Body of pancreas (tissue), 4 donors: ENCODE results near the gene SMARCB1. TPM values are rescaled to one million over a fixed set of nuclear protein-coding genes. Genes with fewer than 3 reads are reported as not detected.

Source experiments
- ATAC-seq: fragments of 150-250 bp; one replicate; pipeline ENCODE4 v1.9.1; 2016
- DNase-seq, 4 donors: peaks; one replicate each; pipeline ENCODE4 v3.0.0-alpha.2; 2019
- H3K27ac ChIP-seq, 4 donors: fragments of 200-600 bp; sonication (generic); 1 replicate in 3 of 4; 2 replicates in 1 of 4; pipeline versions ENCODE4 v1.5.1 to v1.6.1; 2016 to 2019; ENCODE audit warnings: mild to moderate bottlenecking in 1 of 4, mixed read lengths in 1 of 4, moderate library complexity in 1 of 4
- H3K27me3 ChIP-seq, 2 donors: fragments of 200-600 bp; sonication (generic); one replicate each; pipeline ENCODE4 v1.6.0; 2016; ENCODE audit warnings: mild to moderate bottlenecking in 1 of 2
- H3K36me3 ChIP-seq, 2 donors: fragments of 200-600 bp; sonication (generic); replicated peaks in 1 of 2; 2 replicates each; pipeline ENCODE4 v1.5.1; 2016; ENCODE audit warnings: low read depth in 2 of 2; ENCODE audit not compliant: insufficient read depth in 1 of 2
- H3K4me1 ChIP-seq: fragments of 200-600 bp; sonication (generic); one replicate; pipeline ENCODE4 v1.6.0; 2016
- H3K4me3 ChIP-seq, 2 donors: fragments of 200-600 bp; sonication (generic); 1 replicate in 1 of 2; 2 replicates in 1 of 2; pipeline ENCODE4 v1.5.1; 2016 to 2019
- H3K9me3 ChIP-seq, 3 donors: fragments of 200-600 bp; sonication (generic); 1 replicate in 2 of 3; 2 replicates in 1 of 3; pipeline ENCODE4 v1.5.1; 2016
- CTCF ChIP-seq, 7 experiments: fragments of 450-650 bp in 4 of 7; fragments of 200-600 bp in 3 of 7; sonication (generic) in 3 of 7; IDR thresholded peaks; one replicate each; pipeline ENCODE4 v1.5.1; 2016 to 2019; ENCODE audit warnings: antibody characterized with exemption in 7 of 7
- POLR2A ChIP-seq, 3 donors: fragments of 450-650 bp; IDR thresholded peaks; one replicate each; pipeline ENCODE4 v1.6.1; 2016; ENCODE audit warnings: antibody characterized with exemption in 3 of 3, mild to moderate bottlenecking in 2 of 3
- WGBS, 2 donors: methylation state at CpG; one replicate each; pipeline ENCODE4 v1.1.5; 2017; 5-methylcytosine and 5-hydroxymethylcytosine counted together
- intact Hi-C: fragments of 100-400 bp; cut with DNase I; formaldehyde crosslinking; loops from one replicate; pipeline ENCODE4 v1.15.1; 2023
- total RNA-seq, 2 donors: library from RNA; depleted of rRNA; stranded (reverse); fragments of >200 nt; gene quantifications; one replicate each; pipeline ENCODE4 v1.1.0, GENCODE V29; 2016

SMARCB1 gene
- total RNA-seq, 2 donors from 2014 or later, result 40.2 to 119 TPM

DNA sequence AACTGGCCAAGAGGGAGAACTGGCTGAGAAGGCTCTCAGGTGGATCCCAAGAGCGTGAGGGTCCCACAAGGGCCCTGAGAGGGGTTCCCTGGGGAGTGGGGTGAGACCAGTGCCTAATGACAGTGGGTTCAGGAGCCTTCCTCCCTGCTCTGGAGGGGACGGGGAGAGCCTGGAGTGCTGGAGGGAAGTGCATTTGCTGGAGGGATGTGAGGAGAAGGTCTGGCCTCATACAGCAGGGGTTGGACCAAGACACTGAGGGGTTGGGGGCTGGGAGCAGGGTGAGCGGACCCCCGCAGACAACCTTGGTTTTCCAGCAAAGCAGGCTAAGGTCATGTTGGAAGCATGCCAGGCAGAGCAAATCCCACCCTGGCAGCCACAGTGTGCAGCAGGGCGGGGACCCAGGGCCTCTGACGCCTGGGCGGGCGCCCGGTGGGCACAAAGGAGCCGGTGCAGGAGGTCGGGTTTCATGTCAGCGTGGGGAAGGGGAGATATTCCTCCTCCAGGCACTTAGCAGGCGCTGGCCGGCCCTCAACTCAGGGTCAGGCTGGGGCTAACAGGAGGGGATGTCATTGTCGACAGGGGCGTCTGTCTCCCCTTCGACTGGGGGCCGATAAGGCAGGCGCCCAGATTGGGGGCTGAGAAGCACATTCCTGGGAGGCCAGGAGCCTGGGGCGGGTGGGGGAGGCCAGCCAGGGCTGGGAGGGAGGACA lies 55.1 kb downstream of the SMARCB1 start:
- 73 to 90% methylated on average over 4 to 19 of the region's 20 CpGs for WGBS, 2 donors
- no peaks in the 10 kb centered on the region for H3K9me3 ChIP-seq
- TF ChIP-seq CTCF (IDR thresholded peaks at IDR 0.05) (no peak), POLR2A (IDR thresholded peaks at IDR 0.05) (no peak)
- H3K4me1 ChIP-seq, result peaks cover 27% of the 10 kb centered on the region
- H3K4me3 ChIP-seq, result no peak overlapping the region
- no peak overlapping the region for H3K27ac ChIP-seq
- H3K36me3 ChIP-seq, result no peaks in the 10 kb centered on the region
- DNase-seq (no peak), ATAC-seq (no peak)
- H3K27me3 ChIP-seq, result no peaks in the 10 kb centered on the region
- intact Hi-C loops, result loop anchor here (5.0 to 10.0 kb wide), 2 partner anchors 65 to 307 kb away; no protein-coding TSS in a partner anchor

- peaks cover 20% of the 10 kb centered on the region for H3K4me1 ChIP-seq
- DNase-seq, result no peak
- 80 to 85% methylated on average over 3 to 4 of the region's 4 CpGs for whole genome bisulfite sequencing, 2 donors
These were observed 55.8 kb downstream of the SMARCB1 start for GRCh38 chr22:23842599-23842998.

DNA sequence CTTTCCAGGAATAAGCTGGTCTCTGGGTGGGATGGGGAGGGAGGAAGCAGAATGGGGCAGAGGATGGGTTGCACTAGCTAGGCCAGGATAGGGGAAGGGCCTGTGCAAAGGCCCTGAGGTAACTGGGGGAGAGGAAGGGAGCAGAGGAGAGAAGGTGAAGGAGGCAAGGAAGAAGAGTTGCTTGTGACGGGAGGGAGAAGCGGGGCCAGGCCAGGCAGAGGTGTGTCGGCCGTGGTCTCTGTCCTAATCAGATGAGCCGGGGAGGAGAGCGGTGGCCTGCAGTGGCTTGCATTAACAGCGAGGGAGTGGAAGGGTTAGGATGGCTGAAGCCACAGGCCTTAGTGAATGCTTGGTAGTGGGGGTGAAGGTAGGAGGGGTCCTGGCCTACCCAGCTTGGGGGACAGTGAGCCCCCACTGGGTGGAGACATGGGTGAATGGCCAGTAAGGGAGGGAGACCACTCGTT lies 58.0 kb downstream of the SMARCB1 start:
- H3K4me3 ChIP-seq, result no peak overlapping the region
- peaks cover 9% of the 10 kb centered on the region for H3K4me1 ChIP-seq
- no peaks in the 10 kb centered on the region for H3K9me3 ChIP-seq
- intact Hi-C loops, result loop anchor here (5.0 to 10.0 kb wide), 3 partner anchors 67 to 310 kb away; partner anchors contain the start of gene C22orf15
- no peak for ATAC-seq
- H3K27ac ChIP-seq, result no peak overlapping the region
- H3K36me3 ChIP-seq, result no peaks in the 10 kb centered on the region
- H3K27me3 ChIP-seq, result no peaks in the 10 kb centered on the region
- WGBS, 2 donors, result 75% methylated on average over 8 of the region's 8 CpGs
- no peak for TF ChIP-seq CTCF (IDR thresholded peaks at IDR 0.05)
- no peak for TF ChIP-seq POLR2A (IDR thresholded peaks at IDR 0.05)
- no peak for DNase-seq

More at GRCh38 chr22:23842599-23842998, 55.8 kb downstream of the SMARCB1 start:
- no peak overlapping the region for H3K4me3 ChIP-seq
- intact Hi-C loops, result loop anchor here (5.0 to 10.0 kb wide), 2 partner anchors 65 to 308 kb away; no protein-coding TSS in a partner anchor
- TF ChIP-seq CTCF (IDR thresholded peaks at IDR 0.05), result no peak
- TF ChIP-seq POLR2A (IDR thresholded peaks at IDR 0.05), result no peak
- H3K9me3 ChIP-seq, result no peaks in the 10 kb centered on the region
- H3K27me3 ChIP-seq, result no peaks in the 10 kb centered on the region
- no peak for ATAC-seq
- no peaks in the 10 kb centered on the region for H3K36me3 ChIP-seq
- no peak overlapping the region for H3K27ac ChIP-seq

GRCh38 chr22:23845265-23846080 lies 58.7 kb downstream of the SMARCB1 start:
- TF ChIP-seq POLR2A (IDR thresholded peaks at IDR 0.05) (no peak), CTCF (IDR thresholded peaks at IDR 0.05) (no peak)
- H3K27ac ChIP-seq, result no peak overlapping the region
- ATAC-seq (no peak), DNase-seq (no peak)
- WGBS, 2 donors, result 79% methylated on average over 9 of the region's 9 CpGs
- peaks cover 14% of the 10 kb centered on the region for H3K4me1 ChIP-seq
- H3K36me3 ChIP-seq, result no peaks in the 10 kb centered on the region
- intact Hi-C loops, result loop anchor here (5.0 to 10.0 kb wide), 2 partner anchors 83 to 311 kb away; partner anchors contain the start of gene C22orf15
- H3K9me3 ChIP-seq, result no peaks in the 10 kb centered on the region
- no peak overlapping the region for H3K4me3 ChIP-seq
- H3K27me3 ChIP-seq, result no peaks in the 10 kb centered on the region
